ENCODE results near the gene AMPD2.

Gene AMPD2

DNA sequence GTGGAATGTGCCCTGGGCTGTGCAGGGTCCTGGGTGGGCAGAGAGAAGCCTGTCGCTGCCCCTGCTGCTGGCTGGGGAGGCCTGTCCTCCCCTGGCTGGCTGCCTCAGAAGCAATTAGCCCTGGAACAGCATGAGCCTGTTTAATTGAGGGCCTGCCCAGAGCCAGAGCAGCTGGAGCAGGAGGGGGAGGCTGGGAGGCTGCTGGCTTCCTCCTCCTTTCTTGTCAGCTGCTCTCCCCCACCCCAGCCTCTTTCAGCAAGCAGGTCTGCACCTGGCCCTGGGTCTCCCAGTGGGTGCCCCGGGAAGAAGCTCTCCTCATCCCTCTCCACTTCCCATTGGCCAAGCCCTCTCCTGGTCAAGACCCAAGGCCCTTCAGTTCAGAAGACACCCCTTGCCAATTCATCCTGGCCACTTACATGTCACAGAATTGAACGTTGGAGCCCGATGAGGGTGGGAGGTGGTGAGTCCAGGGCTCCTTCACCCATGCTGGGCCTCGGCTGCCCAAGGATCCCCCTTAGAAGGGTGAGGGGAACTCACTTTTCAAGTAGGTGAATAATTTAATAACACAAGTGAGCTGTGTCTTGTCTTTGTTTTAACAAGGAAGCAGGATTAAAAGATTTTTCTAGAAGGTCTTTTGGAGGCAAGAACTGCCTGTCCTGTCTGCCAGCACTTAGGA is 13.2 kb downstream of the AMPD2 start:
- H3K4me3 ChIP-seq (ENCODE audit: low read depth in 1 of 2, low read length in 2 of 2): no peak overlapping the region
- no peak overlapping the region for H3K27ac ChIP-seq (ENCODE audit: low read length)

DNA sequence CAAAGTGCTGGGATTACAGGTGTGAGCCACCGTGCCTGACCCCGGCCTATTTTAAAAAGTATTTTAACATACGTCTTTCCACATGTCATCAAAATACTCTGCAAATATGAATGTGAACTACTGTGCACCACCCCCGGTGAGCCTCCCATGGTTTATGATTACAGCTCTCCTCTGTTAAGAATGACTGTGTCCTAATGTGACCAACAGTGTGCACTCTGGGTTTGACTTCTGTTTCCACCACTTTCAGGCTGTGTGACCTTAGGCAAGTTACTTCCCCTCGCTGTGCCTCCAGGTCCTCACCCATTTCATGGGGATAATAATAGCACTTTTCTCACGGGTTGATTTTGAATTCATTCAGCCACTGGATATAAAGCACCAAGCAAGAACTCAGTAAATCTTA is 14.7 kb downstream of the AMPD2 start:
- Histone ChIP-seq H3K27me3 (ENCODE audit: low read depth, low read length) (no peaks in the 10 kb centered on the region), H3K27ac (ENCODE audit: low read length) (no peak overlapping the region), H3K9me3 (ENCODE audit: control insufficient read depth in 1 of 2, low read length in 2 of 2) (no peaks in the 10 kb centered on the region), H3K4me1 (ENCODE audit: control insufficient read depth in 1 of 2, insufficient read depth in 2 of 2, low read length in 2 of 2) (peaks cover 12 to 32% of the 10 kb centered on the region in 2 donors), H3K36me3 (ENCODE audit: control insufficient read depth in 1 of 2, insufficient read depth in 2 of 2, low read length in 2 of 2) (peaks cover 11 to 12% of the 10 kb centered on the region in 2 donors), H3K4me3 (ENCODE audit: low read depth in 1 of 2, low read length in 2 of 2) (no peak overlapping the region)

More for the DNA sequence above, 13.2 kb downstream of the AMPD2 start:
- no peaks in the 10 kb centered on the region for H3K27me3 ChIP-seq (ENCODE audit: low read depth, low read length)
- peaks cover 12 to 32% of the 10 kb centered on the region in 2 donors for H3K4me1 ChIP-seq (ENCODE audit: control insufficient read depth in 1 of 2, insufficient read depth in 2 of 2, low read length in 2 of 2)
- H3K9me3 ChIP-seq (ENCODE audit: control insufficient read depth in 1 of 2, low read length in 2 of 2): no peaks in the 10 kb centered on the region
- H3K36me3 ChIP-seq (ENCODE audit: control insufficient read depth in 1 of 2, insufficient read depth in 2 of 2, low read length in 2 of 2): peaks cover 24 to 25% of the 10 kb centered on the region in 2 donors

DNA sequence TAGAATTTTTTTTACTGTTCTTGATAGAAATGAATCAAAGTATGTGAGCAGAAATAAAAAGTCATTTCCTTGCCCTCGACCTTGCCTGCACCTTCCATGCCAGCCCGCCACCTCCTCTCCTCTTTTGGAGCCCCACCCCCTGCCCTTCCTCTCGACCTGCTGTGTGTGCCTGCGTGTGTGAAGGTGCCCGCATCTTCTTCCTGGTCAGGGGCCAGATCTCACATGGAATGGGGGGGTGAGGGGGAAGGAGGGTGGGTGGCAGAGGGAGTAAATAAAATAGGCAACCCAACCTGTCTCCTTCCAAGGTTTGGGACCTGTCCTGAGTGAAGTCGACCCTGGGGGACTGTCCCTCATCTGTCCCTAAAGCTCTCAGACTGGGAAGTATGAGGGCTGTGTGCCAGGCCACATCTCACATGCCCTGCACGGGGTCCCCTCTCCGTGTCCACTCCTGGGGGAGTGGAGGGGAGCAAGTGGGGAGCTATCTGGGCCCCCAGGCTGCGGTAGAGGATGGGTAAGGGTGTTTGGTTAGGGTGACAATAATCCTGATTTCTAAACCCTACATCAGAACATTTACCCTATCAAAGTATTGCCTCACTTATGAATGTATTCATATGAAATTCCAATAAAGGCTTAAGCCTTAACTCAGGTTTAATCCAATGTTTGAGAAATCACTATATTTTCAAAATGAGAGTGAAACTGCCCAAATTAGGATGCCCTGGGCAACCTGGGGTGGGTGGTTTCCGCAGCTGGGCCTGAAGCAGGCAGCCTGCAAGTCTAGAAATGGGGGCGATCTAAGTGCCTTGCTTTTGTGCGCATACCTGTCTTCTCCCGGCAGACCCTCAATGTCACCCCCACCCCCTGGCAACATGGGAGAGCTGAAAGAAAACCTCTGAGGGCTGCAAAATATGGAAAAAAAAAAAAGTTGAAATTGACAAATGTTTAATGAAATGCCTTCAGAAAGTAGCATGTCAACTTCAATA is 15.4 kb downstream of the AMPD2 start:
- Histone ChIP-seq H3K27ac (ENCODE audit: low read length) (no peak overlapping the region), H3K4me1 (ENCODE audit: control insufficient read depth in 1 of 2, insufficient read depth in 2 of 2, low read length in 2 of 2) (peaks cover 12 to 35% of the 10 kb centered on the region in 2 donors), H3K27me3 (ENCODE audit: low read depth, low read length) (no peaks in the 10 kb centered on the region), H3K36me3 (ENCODE audit: control insufficient read depth in 1 of 2, insufficient read depth in 2 of 2, low read length in 2 of 2) (peaks cover 7 to 8% of the 10 kb centered on the region in 2 donors), H3K4me3 (ENCODE audit: low read depth in 1 of 2, low read length in 2 of 2) (no peak overlapping the region), H3K9me3 (ENCODE audit: control insufficient read depth in 1 of 2, low read length in 2 of 2) (no peaks in the 10 kb centered on the region)

DNA sequence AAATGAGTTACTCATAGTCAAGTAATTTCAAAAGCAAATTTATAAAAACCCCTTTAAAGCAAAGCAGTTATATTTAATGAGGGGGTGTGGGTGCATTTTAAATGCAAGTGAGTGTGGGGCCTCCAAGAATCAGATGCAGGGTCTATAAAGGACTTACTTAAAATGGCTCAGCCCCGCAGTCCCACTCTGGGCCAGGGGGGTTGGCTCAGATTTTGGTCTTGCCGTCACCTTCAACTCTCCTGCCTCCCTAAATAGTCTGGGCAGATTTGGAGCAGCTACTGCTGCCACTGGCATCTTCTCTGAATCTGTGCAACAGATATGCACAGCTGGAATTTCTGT is 16.2 kb downstream of the AMPD2 start:
- Histone ChIP-seq H3K4me1 (ENCODE audit: control insufficient read depth in 1 of 2, insufficient read depth in 2 of 2, low read length in 2 of 2) (peaks cover 12 to 40% of the 10 kb centered on the region in 2 donors), H3K27me3 (ENCODE audit: low read depth, low read length) (no peaks in the 10 kb centered on the region), H3K27ac (ENCODE audit: low read length) (no peak overlapping the region), H3K9me3 (ENCODE audit: control insufficient read depth in 1 of 2, low read length in 2 of 2) (no peaks in the 10 kb centered on the region), H3K36me3 (ENCODE audit: control insufficient read depth in 1 of 2, insufficient read depth in 2 of 2, low read length in 2 of 2) (peaks cover 5 to 6% of the 10 kb centered on the region in 2 donors), H3K4me3 (ENCODE audit: low read depth in 1 of 2, low read length in 2 of 2) (no peak overlapping the region)

DNA sequence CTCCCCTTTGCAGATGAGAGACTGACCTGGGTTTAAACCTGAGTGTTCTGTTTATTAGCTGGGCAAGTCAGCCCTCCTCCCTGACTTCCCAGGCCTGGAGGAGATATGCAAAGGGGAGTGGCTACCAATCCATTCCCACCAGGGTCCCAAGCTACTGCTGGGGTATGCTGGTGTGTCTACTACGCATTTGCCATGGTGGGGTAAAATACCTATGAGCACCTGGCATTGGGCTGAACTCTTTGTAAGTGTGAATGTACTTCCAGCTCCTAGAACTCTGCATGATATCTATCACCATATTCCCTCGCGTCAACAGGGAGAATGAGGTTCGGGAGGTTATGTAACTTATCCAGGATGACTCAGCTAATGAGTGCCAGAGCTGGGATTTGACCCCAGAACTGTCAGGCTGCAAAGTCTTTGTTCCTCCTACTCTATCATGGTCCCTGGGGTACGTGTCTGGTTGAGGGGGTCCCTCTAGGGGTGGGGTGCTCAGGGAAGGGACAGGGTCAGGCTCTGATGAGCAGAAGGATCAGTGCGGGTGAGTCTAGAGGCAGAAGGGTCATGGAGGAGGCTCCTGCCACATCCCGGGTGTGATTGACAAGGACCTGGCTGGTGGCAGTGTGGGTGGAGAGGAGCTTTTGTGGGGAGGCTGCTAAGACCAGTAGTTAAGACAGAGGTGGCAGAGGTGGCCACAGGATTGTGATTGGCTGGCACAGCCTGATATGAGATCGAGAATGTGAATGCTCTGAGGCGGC is 16.7 kb downstream of the AMPD2 start:
- no peak overlapping the region for H3K4me3 ChIP-seq (ENCODE audit: low read depth in 1 of 2, low read length in 2 of 2)
- H3K27ac ChIP-seq (ENCODE audit: low read length): no peak overlapping the region

DNA sequence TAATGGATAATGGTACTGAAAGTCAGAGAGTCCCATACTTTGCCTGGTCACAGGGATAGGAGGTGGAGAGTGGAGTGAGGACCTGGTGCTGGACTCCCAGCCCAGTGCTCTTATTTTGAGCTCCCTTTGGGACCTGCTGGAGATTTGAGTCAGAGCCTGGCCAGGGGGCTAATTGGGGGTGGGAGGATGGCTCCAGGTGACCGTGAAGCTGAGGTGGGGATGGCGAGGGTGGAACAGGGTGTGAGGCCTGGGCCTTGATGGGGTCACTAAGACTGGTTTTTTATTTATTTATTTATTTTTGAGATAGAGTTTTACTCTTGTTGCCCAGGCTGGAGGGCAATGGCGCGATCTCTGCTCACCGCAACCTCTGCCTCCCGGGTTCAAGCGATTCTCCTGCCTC is 17.8 kb downstream of the AMPD2 start:
- H3K27ac ChIP-seq (ENCODE audit: low read length): no peak overlapping the region
- H3K9me3 ChIP-seq (ENCODE audit: control insufficient read depth in 1 of 2, low read length in 2 of 2): no peaks in the 10 kb centered on the region
- H3K4me1 ChIP-seq (ENCODE audit: control insufficient read depth in 1 of 2, insufficient read depth in 2 of 2, low read length in 2 of 2): peaks cover 12 to 27% of the 10 kb centered on the region in 2 donors
- no peaks in the 10 kb centered on the region for H3K27me3 ChIP-seq (ENCODE audit: low read depth, low read length)
- no peaks in the 10 kb centered on the region for H3K36me3 ChIP-seq (ENCODE audit: control insufficient read depth in 1 of 2, insufficient read depth in 2 of 2, low read length in 2 of 2)
- H3K4me3 ChIP-seq (ENCODE audit: low read depth in 1 of 2, low read length in 2 of 2): no peak overlapping the region

More for the DNA sequence above, 16.7 kb downstream of the AMPD2 start:
- peaks cover 0 to under 1% of the 10 kb centered on the region in 2 donors for H3K36me3 ChIP-seq (ENCODE audit: control insufficient read depth in 1 of 2, insufficient read depth in 2 of 2, low read length in 2 of 2)
- H3K9me3 ChIP-seq (ENCODE audit: control insufficient read depth in 1 of 2, low read length in 2 of 2): no peaks in the 10 kb centered on the region
- H3K4me1 ChIP-seq (ENCODE audit: control insufficient read depth in 1 of 2, insufficient read depth in 2 of 2, low read length in 2 of 2): peaks cover 12 to 38% of the 10 kb centered on the region in 2 donors
- no peaks in the 10 kb centered on the region for H3K27me3 ChIP-seq (ENCODE audit: low read depth, low read length)

DNA sequence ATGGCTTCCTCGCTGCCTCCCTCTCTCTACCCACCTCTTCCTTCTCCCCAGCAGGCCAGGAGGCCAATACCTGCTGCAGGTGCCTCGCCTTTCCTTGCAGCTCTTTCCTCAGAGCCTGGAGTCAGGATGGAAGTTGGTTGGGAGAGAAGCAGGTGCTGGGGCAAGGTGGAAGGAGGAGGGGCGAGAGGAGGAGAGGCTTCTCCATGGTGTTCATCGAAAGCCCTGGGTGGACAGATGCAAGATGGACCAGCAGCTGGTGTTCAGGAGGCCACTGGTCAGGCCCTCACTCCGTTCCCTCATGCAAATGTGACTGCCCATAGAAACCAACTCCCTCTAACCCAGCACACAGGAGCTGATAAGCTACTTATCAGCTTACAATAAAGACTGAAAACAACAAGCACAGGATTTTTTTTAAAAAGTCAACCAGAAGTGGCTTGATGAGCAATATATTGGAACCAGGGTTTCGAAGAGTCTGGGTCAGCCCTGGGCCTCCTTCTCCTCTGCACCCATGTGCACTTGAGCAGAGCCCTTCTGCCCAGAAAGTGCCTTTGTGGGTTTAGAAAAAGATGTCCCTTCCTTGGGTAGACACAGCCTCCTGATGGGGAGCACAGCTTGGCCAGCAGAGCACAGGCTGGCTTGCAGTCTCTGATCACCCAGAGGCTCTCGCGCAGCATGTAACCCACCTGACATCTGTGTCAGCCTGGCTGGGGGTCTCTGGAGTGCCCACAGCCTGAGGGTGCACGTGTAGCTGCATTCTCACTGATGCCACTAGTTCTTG is 19.6 kb downstream of the AMPD2 start:
- Histone ChIP-seq H3K4me1 (ENCODE audit: control insufficient read depth in 1 of 2, insufficient read depth in 2 of 2, low read length in 2 of 2) (peaks cover 12 to 30% of the 10 kb centered on the region in 2 donors), H3K27me3 (ENCODE audit: low read depth, low read length) (no peaks in the 10 kb centered on the region), H3K36me3 (ENCODE audit: control insufficient read depth in 1 of 2, insufficient read depth in 2 of 2, low read length in 2 of 2) (no peaks in the 10 kb centered on the region), H3K9me3 (ENCODE audit: control insufficient read depth in 1 of 2, low read length in 2 of 2) (no peaks in the 10 kb centered on the region), H3K27ac (ENCODE audit: low read length) (no peak overlapping the region), H3K4me3 (ENCODE audit: low read depth in 1 of 2, low read length in 2 of 2) (no peak overlapping the region)

DNA sequence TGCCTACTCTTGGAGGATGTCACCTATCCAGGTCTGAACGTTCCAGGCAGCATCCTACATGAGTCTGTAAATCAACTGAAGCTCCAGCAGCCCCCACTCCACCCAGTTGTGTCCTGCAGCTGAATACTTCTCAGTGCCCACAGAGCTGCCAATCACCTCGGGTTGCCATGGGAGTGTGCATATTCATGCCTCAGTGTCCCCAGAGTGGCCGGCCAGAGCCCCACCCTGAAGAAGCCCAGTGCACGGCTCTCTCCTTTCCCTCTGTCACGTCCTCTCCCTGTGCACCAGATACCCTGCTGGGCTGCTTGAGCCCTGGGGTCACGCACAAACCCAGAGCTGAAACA is 20.2 kb downstream of the AMPD2 start:
- H3K4me1 ChIP-seq (ENCODE audit: control insufficient read depth in 1 of 2, insufficient read depth in 2 of 2, low read length in 2 of 2): peaks cover 12 to 30% of the 10 kb centered on the region in 2 donors
- no peaks in the 10 kb centered on the region for H3K27me3 ChIP-seq (ENCODE audit: low read depth, low read length)
- H3K4me3 ChIP-seq (ENCODE audit: low read depth in 1 of 2, low read length in 2 of 2): no peak overlapping the region
- no peaks in the 10 kb centered on the region for H3K9me3 ChIP-seq (ENCODE audit: control insufficient read depth in 1 of 2, low read length in 2 of 2)
- no peak overlapping the region for H3K27ac ChIP-seq (ENCODE audit: low read length)
- no peaks in the 10 kb centered on the region for H3K36me3 ChIP-seq (ENCODE audit: control insufficient read depth in 1 of 2, insufficient read depth in 2 of 2, low read length in 2 of 2)

DNA sequence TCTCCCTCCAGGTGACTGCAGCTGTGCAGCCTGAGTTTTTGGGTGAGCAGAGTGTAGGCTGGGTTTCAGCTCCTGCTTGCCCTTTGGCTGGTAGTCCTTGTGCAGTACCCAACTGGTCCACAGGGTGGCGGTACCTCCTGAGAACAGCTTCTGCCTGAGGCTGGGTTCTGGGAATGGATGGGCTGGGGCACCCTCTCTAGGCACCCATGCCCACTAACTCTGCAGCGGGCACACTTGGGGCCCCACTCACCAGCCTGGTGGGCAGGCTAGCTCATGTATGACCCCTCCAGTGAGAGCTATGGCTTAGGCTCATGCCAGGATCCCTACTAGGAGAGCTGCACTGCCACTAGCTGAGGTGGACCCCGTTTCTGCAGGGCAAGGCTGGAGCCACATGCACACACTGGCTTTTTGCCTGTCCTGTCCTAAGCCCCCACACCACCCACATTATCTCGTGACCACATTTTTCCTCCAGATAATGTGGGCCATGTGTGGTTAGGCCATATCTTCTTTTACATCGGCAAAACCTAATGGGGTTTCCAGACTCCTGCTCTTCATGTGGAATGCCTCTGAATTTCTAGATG is 20.7 kb downstream of the AMPD2 start:
- no peaks in the 10 kb centered on the region for H3K9me3 ChIP-seq (ENCODE audit: control insufficient read depth in 1 of 2, low read length in 2 of 2)
- H3K27me3 ChIP-seq (ENCODE audit: low read depth, low read length): no peaks in the 10 kb centered on the region
- H3K36me3 ChIP-seq (ENCODE audit: control insufficient read depth in 1 of 2, insufficient read depth in 2 of 2, low read length in 2 of 2): no peaks in the 10 kb centered on the region
- peaks cover 12 to 30% of the 10 kb centered on the region in 2 donors for H3K4me1 ChIP-seq (ENCODE audit: control insufficient read depth in 1 of 2, insufficient read depth in 2 of 2, low read length in 2 of 2)
- no peak overlapping the region for H3K4me3 ChIP-seq (ENCODE audit: low read depth in 1 of 2, low read length in 2 of 2)
- H3K27ac ChIP-seq (ENCODE audit: low read length): no peak overlapping the region

DNA sequence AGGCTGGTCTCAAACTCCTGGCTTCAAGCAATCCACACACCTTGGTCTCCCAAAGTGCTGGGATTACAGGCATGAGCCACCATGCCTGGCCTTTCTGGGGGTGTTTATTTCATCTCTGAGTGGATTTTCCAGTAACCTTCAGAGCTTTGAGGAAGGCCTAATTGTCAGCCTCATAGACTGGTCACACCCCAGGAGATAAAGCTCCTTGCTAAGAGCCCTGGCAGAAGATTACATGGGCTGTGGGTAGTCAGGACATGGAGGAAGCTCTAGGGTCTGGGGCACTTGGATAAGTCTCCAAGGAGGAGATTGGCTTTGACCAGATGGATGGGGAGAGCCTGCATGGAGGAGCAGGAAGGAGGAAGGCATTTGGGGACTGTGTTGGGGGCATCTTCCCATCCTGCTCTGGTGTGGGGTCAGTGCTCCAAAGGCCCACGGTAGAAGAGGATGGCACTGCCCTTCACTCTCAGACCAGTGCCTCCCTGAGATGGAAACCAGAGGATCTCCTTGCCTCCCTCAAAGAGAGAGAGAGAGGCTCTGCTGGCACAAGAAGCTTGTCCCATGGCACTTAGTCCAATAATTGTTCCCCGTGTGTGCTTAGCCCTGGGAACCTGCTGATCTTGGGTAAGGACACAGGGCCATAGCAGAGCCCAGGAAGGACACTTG is 21.6 kb downstream of the AMPD2 start:
- H3K4me1 ChIP-seq (ENCODE audit: control insufficient read depth in 1 of 2, insufficient read depth in 2 of 2, low read length in 2 of 2): peaks cover 5 to 22% of the 10 kb centered on the region in 2 donors
- no peaks in the 10 kb centered on the region for H3K36me3 ChIP-seq (ENCODE audit: control insufficient read depth in 1 of 2, insufficient read depth in 2 of 2, low read length in 2 of 2)
- H3K27me3 ChIP-seq (ENCODE audit: low read depth, low read length): no peaks in the 10 kb centered on the region
- H3K4me3 ChIP-seq (ENCODE audit: low read depth in 1 of 2, low read length in 2 of 2): no peak overlapping the region
- no peaks in the 10 kb centered on the region for H3K9me3 ChIP-seq (ENCODE audit: control insufficient read depth in 1 of 2, low read length in 2 of 2)
- H3K27ac ChIP-seq (ENCODE audit: low read length): no peak overlapping the region

All from muscle layer of duodenum (tissue), 2 donors.